Measurements from ENCODE around the gene CNN1. TPM values are rescaled to one million over a fixed set of nuclear protein-coding genes. Genes with fewer than 3 reads are reported as not detected.
"Not testable (repeated sequence)": the region's sequence is repeated elsewhere in the genome, so short reads cannot be mapped to it uniquely, and the experiment has no call there.

The CNN1 gene
- total RNA-seq, 1 experiment from 2014 or later: not detected

GRCh38 chr19:11598103-11598483 is 59.4 kb downstream of the CNN1 start:
- no peak for DNase-seq (ENCODE audit: extremely low read depth, low read depth)

GRCh38 chr19:11598746-11599145 is 60.1 kb downstream of the CNN1 start:
- no peak for DNase-seq (ENCODE audit: extremely low read depth, low read depth)

GRCh38 chr19:11599704-11600103 is 61.1 kb downstream of the CNN1 start:
- not testable (repeated sequence) for DNase-seq (ENCODE audit: extremely low read depth, low read depth)

Small RNA genes within 50 kb of the gene (small RNA-seq; reads per million reads assigned to genes)
- gene MIR7974 (1.6 to 9.6 reads per million in 2 experiments), gene RN7SL833P (0.02 to 12.7 reads per million in 2 experiments)

Other genes with a start within 250 kb of the CNN1 start
- not detected in 2 replicates for gene TSPAN16, start 242.7 kb upstream of the CNN1 start, total RNA-seq (2014; rRNA removed; shearing (Covaris generic))
- gene RAB3D, start 199.2 kb upstream of the CNN1 start, total RNA-seq (2014; rRNA removed; shearing (Covaris generic)): 10.7 and 12.3 TPM in 2 replicates
- 114 and 151 TPM in 2 replicates for gene TMEM205, start 192.6 kb upstream of the CNN1 start, total RNA-seq (2014; rRNA removed; shearing (Covaris generic))
- 7.1 and 7.2 TPM in 2 replicates for gene CCDC159, start 192.3 kb upstream of the CNN1 start, total RNA-seq (2014; rRNA removed; shearing (Covaris generic))
- 8.0 and 8.4 TPM in 2 replicates for gene PLPPR2, start 183.4 kb upstream of the CNN1 start, total RNA-seq (2014; rRNA removed; shearing (Covaris generic))
- 0.66 and 1.4 TPM in 2 replicates for gene SWSAP1, start 164.2 kb upstream of the CNN1 start, total RNA-seq (2014; rRNA removed; shearing (Covaris generic))
- 6.3 and 7.9 TPM in 2 replicates for gene EPOR, start 154.5 kb upstream of the CNN1 start, total RNA-seq (2014; rRNA removed; shearing (Covaris generic))
- gene RGL3, start 119.5 kb upstream of the CNN1 start, total RNA-seq (2014; rRNA removed; shearing (Covaris generic)): 7.3 and 8.6 TPM in 2 replicates
- 0.20 and 0.47 TPM in 2 replicates for gene ODAD3, start 103.7 kb upstream of the CNN1 start, total RNA-seq (2014; rRNA removed; shearing (Covaris generic))
- gene PRKCSH, start 103.2 kb upstream of the CNN1 start, total RNA-seq (2014; rRNA removed; shearing (Covaris generic)): 122 and 131 TPM in 2 replicates
- gene ELAVL3, start 57.8 kb upstream of the CNN1 start, total RNA-seq (2014; rRNA removed; shearing (Covaris generic)): not detected in 2 replicates
- gene ZNF653, start 33.0 kb upstream of the CNN1 start, total RNA-seq (2014; rRNA removed; shearing (Covaris generic)): 5.2 and 5.6 TPM in 2 replicates
- gene ECSIT, start 9.7 kb upstream of the CNN1 start, total RNA-seq (2014; rRNA removed; shearing (Covaris generic)): 37.3 and 40.3 TPM in 2 replicates
- 31.6 and 35.3 TPM in 2 replicates for gene ELOF1, start 20.4 kb downstream of the CNN1 start, total RNA-seq (2014; rRNA removed; shearing (Covaris generic))
- not detected in 2 replicates for gene ACP5, start 38.8 kb downstream of the CNN1 start, total RNA-seq (2014; rRNA removed; shearing (Covaris generic))
- 9.6 and 10.9 TPM in 2 replicates for gene ZNF627, start 58.6 kb downstream of the CNN1 start, total RNA-seq (2014; rRNA removed; shearing (Covaris generic))
- gene ZNF823, start 200.1 kb downstream of the CNN1 start, total RNA-seq (2014; rRNA removed; shearing (Covaris generic)): 0.10 TPM in 1 of 2 replicates, not detected in the other
- gene ZNF441, start 228.1 kb downstream of the CNN1 start, total RNA-seq (2014; rRNA removed; shearing (Covaris generic)): not detected in 2 replicates

Measured in NCI-H460 (cell line).